ENCODE measurements around the gene NECTIN2.

The NECTIN2 gene

GRCh38 chr19:44839276-44839675, 6.8 kb upstream of the NECTIN2 start:
- no peak overlapping the region for H3K4me2 ChIP-seq (ENCODE audit: low read depth, low read length, poor library complexity, severe bottlenecking)
- H3F3A ChIP-seq (ENCODE audit: insufficient read depth): no peaks in the 10 kb centered on the region
- H3K9ac ChIP-seq (ENCODE audit: low read length): no peak overlapping the region
- no peak overlapping the region for H2AFZ ChIP-seq (ENCODE audit: low read depth, low read length, severe bottlenecking)
- H3K79me2 ChIP-seq (ENCODE audit: insufficient read depth, low read length): no peaks in the 10 kb centered on the region
- no peaks in the 10 kb centered on the region for H4K20me1 ChIP-seq (ENCODE audit: low read depth, low read length)
- no peaks in the 10 kb centered on the region for H3K27me3 ChIP-seq (ENCODE audit: low read length)
- H3K27ac ChIP-seq (ENCODE audit: low read depth, low read length): no peak overlapping the region
- H3K36me3 ChIP-seq (ENCODE audit: low read length): no peaks in the 10 kb centered on the region
- no peak overlapping the region for H3K4me3 ChIP-seq (ENCODE audit: insufficient read depth, low read length, poor library complexity, severe bottlenecking)
- no peaks in the 10 kb centered on the region for H3K9me3 ChIP-seq (ENCODE audit: insufficient read depth, low read length)
- TF ChIP-seq CTCF (IDR thresholded peaks at IDR 0.05; ENCODE audit: insufficient read depth, low read length, poor library complexity, severe bottlenecking): no peak
- no peak for TF ChIP-seq EZH2phosphoT487 (conservative IDR thresholded peaks at IDR 0.05; ENCODE audit: low read length)
- no peaks in the 10 kb centered on the region for H3K9me2 ChIP-seq (replicated peaks; ENCODE audit: insufficient read depth, low read length)

GRCh38 chr19:44840811-44841210, 5.3 kb upstream of the NECTIN2 start:
- no peak for TF ChIP-seq EZH2phosphoT487 (conservative IDR thresholded peaks at IDR 0.05; ENCODE audit: low read length)
- H3K36me3 ChIP-seq (ENCODE audit: low read length): no peaks in the 10 kb centered on the region
- H3K79me2 ChIP-seq (ENCODE audit: insufficient read depth, low read length): no peaks in the 10 kb centered on the region
- H3F3A ChIP-seq (ENCODE audit: insufficient read depth): no peaks in the 10 kb centered on the region
- no peaks in the 10 kb centered on the region for H3K27me3 ChIP-seq (ENCODE audit: low read length)
- H4K20me1 ChIP-seq (ENCODE audit: low read depth, low read length): no peaks in the 10 kb centered on the region
- H2AFZ ChIP-seq (ENCODE audit: low read depth, low read length, severe bottlenecking): no peak overlapping the region
- H3K9me3 ChIP-seq (ENCODE audit: insufficient read depth, low read length): no peaks in the 10 kb centered on the region
- no peak overlapping the region for H3K27ac ChIP-seq (ENCODE audit: low read depth, low read length)
- no peak overlapping the region for H3K4me2 ChIP-seq (ENCODE audit: low read depth, low read length, poor library complexity, severe bottlenecking)
- H3K9me2 ChIP-seq (replicated peaks; ENCODE audit: insufficient read depth, low read length): no peaks in the 10 kb centered on the region
- H3K9ac ChIP-seq (ENCODE audit: low read length): no peak overlapping the region
- no peak overlapping the region for H3K4me3 ChIP-seq (ENCODE audit: insufficient read depth, low read length, poor library complexity, severe bottlenecking)

- Histone ChIP-seq H4K20me1 (ENCODE audit: low read depth, low read length) (no peaks in the 10 kb centered on the region), H3K9ac (ENCODE audit: low read length) (no peak overlapping the region), H3K36me3 (ENCODE audit: low read length) (no peaks in the 10 kb centered on the region), H3K79me2 (ENCODE audit: insufficient read depth, low read length) (no peaks in the 10 kb centered on the region), H3K9me2 (replicated peaks; ENCODE audit: insufficient read depth, low read length) (no peaks in the 10 kb centered on the region), H2AFZ (ENCODE audit: low read depth, low read length, severe bottlenecking) (no peak overlapping the region), H3K9me3 (ENCODE audit: insufficient read depth, low read length) (no peaks in the 10 kb centered on the region), H3K27ac (ENCODE audit: low read depth, low read length) (no peak overlapping the region), H3K4me3 (ENCODE audit: insufficient read depth, low read length, poor library complexity, severe bottlenecking) (no peak overlapping the region), H3K27me3 (ENCODE audit: low read length) (no peaks in the 10 kb centered on the region), H3K4me2 (ENCODE audit: low read depth, low read length, poor library complexity, severe bottlenecking) (no peak overlapping the region), H3F3A (ENCODE audit: insufficient read depth) (no peaks in the 10 kb centered on the region)
- TF ChIP-seq CTCF (IDR thresholded peaks at IDR 0.05; ENCODE audit: insufficient read depth, low read length, poor library complexity, severe bottlenecking): no peak
- TF ChIP-seq EZH2phosphoT487 (conservative IDR thresholded peaks at IDR 0.05; ENCODE audit: low read length): no peak
These were observed 4.9 kb upstream of the NECTIN2 start for GRCh38 chr19:44841231-44841630.

GRCh38 chr19:44845286-44845611, 848 bp upstream of the NECTIN2 start:
- H3K4me2 ChIP-seq (ENCODE audit: low read depth, low read length, poor library complexity, severe bottlenecking): peak overlapping the region; percentile 51
- no peaks in the 10 kb centered on the region for H3K9me2 ChIP-seq (replicated peaks; ENCODE audit: insufficient read depth, low read length)
- H3K27me3 ChIP-seq (ENCODE audit: low read length): no peaks in the 10 kb centered on the region
- H3F3A ChIP-seq (ENCODE audit: insufficient read depth): no peaks in the 10 kb centered on the region
- no peak overlapping the region for H3K27ac ChIP-seq (ENCODE audit: low read depth, low read length)
- no peaks in the 10 kb centered on the region for H3K9me3 ChIP-seq (ENCODE audit: insufficient read depth, low read length)
- no peaks in the 10 kb centered on the region for H3K36me3 ChIP-seq (ENCODE audit: low read length)
- no peaks in the 10 kb centered on the region for H3K79me2 ChIP-seq (ENCODE audit: insufficient read depth, low read length)
- H4K20me1 ChIP-seq (ENCODE audit: low read depth, low read length): no peaks in the 10 kb centered on the region
- no peak overlapping the region for H3K4me3 ChIP-seq (ENCODE audit: insufficient read depth, low read length, poor library complexity, severe bottlenecking)
- peak overlapping the region; percentile 32 for H2AFZ ChIP-seq (ENCODE audit: low read depth, low read length, severe bottlenecking)
- no peak overlapping the region for H3K9ac ChIP-seq (ENCODE audit: low read length)
- TF ChIP-seq CTCF (IDR thresholded peaks at IDR 0.05; ENCODE audit: insufficient read depth, low read length, poor library complexity, severe bottlenecking): no peak
- no peak for TF ChIP-seq EZH2phosphoT487 (conservative IDR thresholded peaks at IDR 0.05; ENCODE audit: low read length)

Measured in SU-DHL-6 (cell line).